ENCODE results near the gene POLR2I. TPM values are rescaled to one million over a fixed set of nuclear protein-coding genes. Genes with fewer than 3 reads are reported as not detected.

POLR2I gene
- total and polyA plus RNA-seq, 2 donors (not counting 1 experiment from before 2014, with no cell fraction given), result 33.4 to 39.1 TPM

GRCh38 chr19:36163813-36164212 is 49.1 kb upstream of the POLR2I start:
- no peaks in the 10 kb centered on the region for H3K36me3 ChIP-seq (replicated peaks in 1 of 2; ENCODE audit: control extremely low read depth in 1 of 2, control insufficient read depth in 1 of 2, extremely low read depth in 1 of 2, insufficient read depth in 2 of 2, low read length in 1 of 2)
- no peak for DNase-seq
- no peaks in the 10 kb centered on the region for H3K79me2 ChIP-seq (ENCODE audit: control insufficient read depth, insufficient read depth, low read length)
- H2AFZ ChIP-seq (ENCODE audit: insufficient read depth, low read depth, low read length, poor library complexity, severe bottlenecking), result no peak overlapping the region
- no peak overlapping the region for H3K4me3 Mint-ChIP-seq
- H3K4me1 ChIP-seq (ENCODE audit: control insufficient read depth in 2 of 2, insufficient read depth in 2 of 2, low read length in 2 of 2), result no peaks in the 10 kb centered on the region
- no peaks in the 10 kb centered on the region for H3K4me1 Mint-ChIP-seq
- H3K27me3 Mint-ChIP-seq, result no peaks in the 10 kb centered on the region
- CTCF ChIA-PET, result interaction anchor here (8.3 kb wide), 1 partner anchor 36 kb away, joined by 146 read pairs; no protein-coding TSS in a partner anchor
- WGBS (ENCODE audit: insufficient coverage), result 96% methylated on average over 12 of the region's 12 CpGs
- H4K20me1 ChIP-seq (ENCODE audit: control insufficient read depth, insufficient read depth, low read length, poor library complexity, severe bottlenecking), result no peaks in the 10 kb centered on the region
- no peak overlapping the region for H3K4me2 ChIP-seq (replicated peaks; ENCODE audit: low read depth, low read length, poor library complexity, severe bottlenecking)
- H3K27ac Mint-ChIP-seq, result no peak overlapping the region
- H3K27me3 ChIP-seq (replicated peaks in 1 of 4; ENCODE audit: control extremely low read depth in 1 of 4, control insufficient read depth in 3 of 4, insufficient read depth in 4 of 4, low read length in 3 of 4), result no peaks in the 10 kb centered on the region
- H3K27ac ChIP-seq (ENCODE audit: low read length in 2 of 2), result no peak overlapping the region
- no peak for ATAC-seq (ENCODE audit: low read depth)
- H3K9me3 Mint-ChIP-seq (ENCODE audit: insufficient read depth), result no peaks in the 10 kb centered on the region
- no peak overlapping the region for H3K4me3 ChIP-seq (ENCODE audit: control extremely low read depth in 1 of 5, extremely low read depth in 1 of 5, insufficient read depth in 1 of 5, low read depth in 2 of 5, low read length in 4 of 5)
- intact Hi-C loops (cut with micrococcal nuclease), result no loop called here
- no peaks in the 10 kb centered on the region for H3K9me3 ChIP-seq (ENCODE audit: control extremely low read depth in 1 of 3, control insufficient read depth in 2 of 3, insufficient read depth in 1 of 3, low read length in 2 of 3)
- no peak overlapping the region for H3K9ac ChIP-seq (ENCODE audit: low read length)
- POLR2A ChIA-PET, result no interaction called here
- TF ChIP-seq EZH2 (IDR thresholded peaks at IDR 0.05; ENCODE audit: borderline replicate concordance, insufficient read depth, low read depth, low read length, poor library complexity, severe bottlenecking), result no peak
- TF ChIP-seq, protein P1, sequence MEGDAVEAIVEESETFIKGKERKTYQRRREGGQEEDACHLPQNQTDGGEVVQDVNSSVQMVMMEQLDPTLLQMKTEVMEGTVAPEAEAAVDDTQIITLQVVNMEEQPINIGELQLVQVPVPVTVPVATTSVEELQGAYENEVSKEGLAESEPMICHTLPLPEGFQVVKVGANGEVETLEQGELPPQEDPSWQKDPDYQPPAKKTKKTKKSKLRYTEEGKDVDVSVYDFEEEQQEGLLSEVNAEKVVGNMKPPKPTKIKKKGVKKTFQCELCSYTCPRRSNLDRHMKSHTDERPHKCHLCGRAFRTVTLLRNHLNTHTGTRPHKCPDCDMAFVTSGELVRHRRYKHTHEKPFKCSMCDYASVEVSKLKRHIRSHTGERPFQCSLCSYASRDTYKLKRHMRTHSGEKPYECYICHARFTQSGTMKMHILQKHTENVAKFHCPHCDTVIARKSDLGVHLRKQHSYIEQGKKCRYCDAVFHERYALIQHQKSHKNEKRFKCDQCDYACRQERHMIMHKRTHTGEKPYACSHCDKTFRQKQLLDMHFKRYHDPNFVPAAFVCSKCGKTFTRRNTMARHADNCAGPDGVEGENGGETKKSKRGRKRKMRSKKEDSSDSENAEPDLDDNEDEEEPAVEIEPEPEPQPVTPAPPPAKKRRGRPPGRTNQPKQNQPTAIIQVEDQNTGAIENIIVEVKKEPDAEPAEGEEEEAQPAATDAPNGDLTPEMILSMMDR (IDR thresholded peaks at IDR 0.05), result no peak

GRCh38 chr19:36160821-36161596 is 46.3 kb upstream of the POLR2I start:
- H3K27me3 Mint-ChIP-seq, result no peaks in the 10 kb centered on the region
- no peaks in the 10 kb centered on the region for H3K4me1 Mint-ChIP-seq
- no peaks in the 10 kb centered on the region for H3K4me1 ChIP-seq (ENCODE audit: control insufficient read depth in 2 of 2, insufficient read depth in 2 of 2, low read length in 2 of 2)
- H3K9ac ChIP-seq (ENCODE audit: low read length), result no peak overlapping the region
- H3K4me3 Mint-ChIP-seq, result no peak overlapping the region
- H2AFZ ChIP-seq (ENCODE audit: insufficient read depth, low read depth, low read length, poor library complexity, severe bottlenecking), result no peak overlapping the region
- H4K20me1 ChIP-seq (ENCODE audit: control insufficient read depth, insufficient read depth, low read length, poor library complexity, severe bottlenecking), result no peaks in the 10 kb centered on the region
- no peak overlapping the region for H3K27ac ChIP-seq (ENCODE audit: low read length in 2 of 2)
- ChIA-PET CTCF (no interaction called here), POLR2A (no interaction called here)
- H3K4me3 ChIP-seq (ENCODE audit: control extremely low read depth in 1 of 5, extremely low read depth in 1 of 5, insufficient read depth in 1 of 5, low read depth in 2 of 5, low read length in 4 of 5), result no peak overlapping the region
- TF ChIP-seq, protein P1 (IDR thresholded peaks at IDR 0.05), result no peak
- TF ChIP-seq EZH2 (IDR thresholded peaks at IDR 0.05; ENCODE audit: borderline replicate concordance, insufficient read depth, low read depth, low read length, poor library complexity, severe bottlenecking), result no peak
- ATAC-seq (ENCODE audit: low read depth) (no peak), DNase-seq (no peak)
- intact Hi-C loops (cut with micrococcal nuclease), result no loop called here
- H3K27ac Mint-ChIP-seq, result no peak overlapping the region
- H3K79me2 ChIP-seq (ENCODE audit: control insufficient read depth, insufficient read depth, low read length), result no peaks in the 10 kb centered on the region
- no peaks in the 10 kb centered on the region for H3K27me3 ChIP-seq (replicated peaks in 1 of 4; ENCODE audit: control extremely low read depth in 1 of 4, control insufficient read depth in 3 of 4, insufficient read depth in 4 of 4, low read length in 3 of 4)
- H3K9me3 Mint-ChIP-seq (ENCODE audit: insufficient read depth), result no peaks in the 10 kb centered on the region
- no peak overlapping the region for H3K4me2 ChIP-seq (replicated peaks; ENCODE audit: low read depth, low read length, poor library complexity, severe bottlenecking)
- 98% methylated on average over 6 of the region's 7 CpGs for WGBS (ENCODE audit: insufficient coverage)
- H3K9me3 ChIP-seq (ENCODE audit: control extremely low read depth in 1 of 3, control insufficient read depth in 2 of 3, insufficient read depth in 1 of 3, low read length in 2 of 3), result no peaks in the 10 kb centered on the region
- no peaks in the 10 kb centered on the region for H3K36me3 ChIP-seq (replicated peaks in 1 of 2; ENCODE audit: control extremely low read depth in 1 of 2, control insufficient read depth in 1 of 2, extremely low read depth in 1 of 2, insufficient read depth in 2 of 2, low read length in 1 of 2)
